ENCODE results near the gene SLC13A4.
"Not testable (repeated sequence)": the region's sequence is repeated elsewhere in the genome, so short reads cannot be mapped to it uniquely, and the experiment has no call there.

Gene SLC13A4

GRCh38 chr7:135706038-135706742 lies 21.8 kb downstream of the SLC13A4 start:
- no peak for DNase-seq

GRCh38 chr7:135704698-135705097 lies 23.3 kb downstream of the SLC13A4 start:
- no peak for DNase-seq
- no peak overlapping the region for H3K4me3 ChIP-seq (ENCODE audit: low read depth, low read length)
- no peak for TF ChIP-seq CTCF (IDR thresholded peaks at IDR 0.05; ENCODE audit: low read depth, low read length)
- H3K36me3 ChIP-seq, result no peaks in the 10 kb centered on the region
- H3K4me1 ChIP-seq, result no peaks in the 10 kb centered on the region
- H3K27me3 ChIP-seq, result no peaks in the 10 kb centered on the region
- H3K9me3 ChIP-seq, result no peaks in the 10 kb centered on the region

More at GRCh38 chr7:135706038-135706742, 21.8 kb downstream of the SLC13A4 start:
- no peaks in the 10 kb centered on the region for H3K36me3 ChIP-seq
- H3K9me3 ChIP-seq, result no peaks in the 10 kb centered on the region
- H3K4me1 ChIP-seq, result no peaks in the 10 kb centered on the region
- TF ChIP-seq CTCF (IDR thresholded peaks at IDR 0.05; ENCODE audit: low read depth, low read length), result no peak
- H3K27me3 ChIP-seq, result no peaks in the 10 kb centered on the region
- H3K4me3 ChIP-seq (ENCODE audit: low read depth, low read length), result no peak overlapping the region

GRCh38 chr7:135704074-135704473 lies 23.9 kb downstream of the SLC13A4 start:
- no peaks in the 10 kb centered on the region for H3K27me3 ChIP-seq
- peak; percentile 48 for TF ChIP-seq CTCF (IDR thresholded peaks at IDR 0.05; ENCODE audit: low read depth, low read length)
- no peak overlapping the region for H3K4me3 ChIP-seq (ENCODE audit: low read depth, low read length)
- no peaks in the 10 kb centered on the region for H3K4me1 ChIP-seq
- no peaks in the 10 kb centered on the region for H3K9me3 ChIP-seq
- no peaks in the 10 kb centered on the region for H3K36me3 ChIP-seq
- DNase-seq, result no peak

- Histone ChIP-seq H3K36me3 (no peaks in the 10 kb centered on the region), H3K27me3 (no peaks in the 10 kb centered on the region), H3K9me3 (no peaks in the 10 kb centered on the region), H3K4me1 (no peaks in the 10 kb centered on the region), H3K4me3 (ENCODE audit: low read depth, low read length) (no peak overlapping the region)
- DNase-seq, result no peak
- TF ChIP-seq CTCF (IDR thresholded peaks at IDR 0.05; ENCODE audit: low read depth, low read length), result no peak
Observed at GRCh38 chr7:135697276-135698049, 30.5 kb downstream of the SLC13A4 start.

- no peaks in the 10 kb centered on the region for H3K36me3 ChIP-seq
- no peaks in the 10 kb centered on the region for H3K4me1 ChIP-seq
- DNase-seq, result no peak
- no peaks in the 10 kb centered on the region for H3K27me3 ChIP-seq
- no peak for TF ChIP-seq CTCF (IDR thresholded peaks at IDR 0.05; ENCODE audit: low read depth, low read length)
- H3K9me3 ChIP-seq, result no peaks in the 10 kb centered on the region
- no peak overlapping the region for H3K4me3 ChIP-seq (ENCODE audit: low read depth, low read length)
Observed at GRCh38 chr7:135693558-135693957, 34.4 kb downstream of the SLC13A4 start.

- not testable (repeated sequence) for H3K4me3 ChIP-seq (ENCODE audit: low read depth, low read length); H3K4me1 ChIP-seq; H3K27me3 ChIP-seq; DNase-seq; H3K36me3 ChIP-seq; H3K9me3 ChIP-seq
Observed at GRCh38 chr7:135692606-135693005, 35.4 kb downstream of the SLC13A4 start.
